BLaER1 treated with 17β-estradiol and CSF1 and Interleukin-3, amounts not matched to agents 10 nM and 100 nM (cell line): Measurements from ENCODE around the gene TMEM8B.

Source experiments
- H3K27ac ChIP-seq, 11 experiments: shearing (Covaris generic); formaldehyde crosslinking; 2 replicates each; pipeline ENCODE4 v1.8.1; 2022
- H3K27me3 ChIP-seq, 11 experiments: shearing (Covaris generic); formaldehyde crosslinking; 2 replicates each; pipeline ENCODE4 v1.8.1; 2022
- H3K36me3 ChIP-seq, 11 experiments: shearing (Covaris generic); formaldehyde crosslinking; 2 replicates each; pipeline ENCODE4 v1.8.1; 2022
- H3K4me1 ChIP-seq, 10 experiments: shearing (Covaris generic); formaldehyde crosslinking; 2 replicates each; pipeline ENCODE4 v1.8.1; 2022
- H3K4me2 ChIP-seq, 11 experiments: shearing (Covaris generic); formaldehyde crosslinking; 2 replicates each; pipeline ENCODE4 v1.8.1; 2022
- H3K4me3 ChIP-seq, 10 experiments: shearing (Covaris generic); formaldehyde crosslinking; 2 replicates each; pipeline ENCODE4 v1.8.1; 2022
- H3K9ac ChIP-seq, 11 experiments: shearing (Covaris generic); formaldehyde crosslinking; 2 replicates each; pipeline ENCODE4 v1.8.1; 2022
- H3K9me3 ChIP-seq, 11 experiments: shearing (Covaris generic); formaldehyde crosslinking; replicated peaks in 1 of 11; 2 replicates each; pipeline ENCODE4 v1.8.1; 2022
- H4K20me1 ChIP-seq, 11 experiments: shearing (Covaris generic); formaldehyde crosslinking; 2 replicates each; pipeline ENCODE4 v1.8.1; 2022
- Cebpa-rat ChIP-seq, 11 experiments: shearing (Covaris generic); IDR thresholded peaks; 2 replicates each; pipeline ENCODE4 v1.8.1; 2022

Gene TMEM8B

GRCh38 chr9:35841645-35841900 is 12.5 kb downstream of the TMEM8B start:
- H3K9ac ChIP-seq: peak overlapping the region in 8 of 11 experiments; percentile 39 to 81 (median 73); a peak in 15 of 22 replicates
- TF ChIP-seq Cebpa-rat (IDR thresholded peaks at IDR 0.05): no peak

GRCh38 chr9:35842020-35842745 is 13.2 kb downstream of the TMEM8B start:
- Histone ChIP-seq H3K36me3 (peaks cover 0 to 9% (median 4%) of the 10 kb centered on the region in 11 experiments; a peak in 8 of 22 replicates), H3K4me1 (peaks cover 66 to 98% (median 83%) of the 10 kb centered on the region in 10 experiments), H3K27me3 (peaks cover 0 to 88% (median 0%) of the 10 kb centered on the region in 11 experiments; a peak in 4 of 22 replicates), H3K4me3 (peak overlapping the region in 5 of 10 experiments; percentile 11 to 39 (median 18); a peak in 8 of 20 replicates), H3K9me3 (peaks cover 0 to 14% (median 0%) of the 10 kb centered on the region in 11 experiments; a peak in 8 of 22 replicates), H3K4me2 (peak overlapping the region; percentile 62 to 99 (median 93)), H4K20me1 (peaks cover 0 to 16% (median 0%) of the 10 kb centered on the region in 11 experiments; a peak in 2 of 22 replicates), H3K9ac (peak overlapping the region in 9 of 11 experiments; percentile 20 to 81 (median 70); a peak in 16 of 22 replicates), H3K27ac (peak overlapping the region in 9 of 11 experiments; percentile 53 to 92 (median 88); a peak in 18 of 22 replicates)
- peak in 9 of 11 experiments; percentile 36 to 96 (median 91); a peak in 16 of 22 replicates for TF ChIP-seq Cebpa-rat (IDR thresholded peaks at IDR 0.05)

More at GRCh38 chr9:35841645-35841900, 12.5 kb downstream of the TMEM8B start:
- H4K20me1 ChIP-seq: peaks cover 0 to 16% (median 0%) of the 10 kb centered on the region in 11 experiments; a peak in 2 of 22 replicates
- H3K27me3 ChIP-seq: peaks cover 0 to 88% (median 0%) of the 10 kb centered on the region in 11 experiments; a peak in 4 of 22 replicates
- peak overlapping the region in 5 of 10 experiments; percentile 11 to 39 (median 18); a peak in 7 of 20 replicates for H3K4me3 ChIP-seq
- H3K9me3 ChIP-seq: peaks cover 0 to 14% (median 0%) of the 10 kb centered on the region in 11 experiments; a peak in 8 of 22 replicates
- H3K27ac ChIP-seq: peak overlapping the region in 8 of 11 experiments; percentile 76 to 92 (median 88); a peak in 16 of 22 replicates
- H3K4me2 ChIP-seq: peak overlapping the region; percentile 62 to 99 (median 93)
- H3K36me3 ChIP-seq: peaks cover 0 to 4% (median 0%) of the 10 kb centered on the region in 11 experiments; a peak in 4 of 22 replicates
- H3K4me1 ChIP-seq: peaks cover 59 to 98% (median 80%) of the 10 kb centered on the region in 10 experiments

- TF ChIP-seq Cebpa-rat (IDR thresholded peaks at IDR 0.05): no peak
- Histone ChIP-seq H3K4me3 (peak overlapping the region in 3 of 10 experiments; percentile 18 to 28 (median 18); a peak in 5 of 20 replicates), H3K4me2 (peak overlapping the region; percentile 62 to 99 (median 93)), H4K20me1 (peaks cover 0 to 16% (median 0%) of the 10 kb centered on the region in 11 experiments; a peak in 2 of 22 replicates), H3K4me1 (peaks cover 72 to 98% (median 87%) of the 10 kb centered on the region in 10 experiments), H3K36me3 (peaks cover 0 to 12% (median 4%) of the 10 kb centered on the region in 11 experiments; a peak in 8 of 22 replicates), H3K27me3 (peaks cover 0 to 88% (median 0%) of the 10 kb centered on the region in 11 experiments; a peak in 4 of 22 replicates), H3K9ac (peak overlapping the region in 8 of 11 experiments; percentile 46 to 81 (median 73); a peak in 14 of 22 replicates), H3K9me3 (peaks cover 0 to 14% (median 0%) of the 10 kb centered on the region in 11 experiments; a peak in 8 of 22 replicates), H3K27ac (peak overlapping the region in 9 of 11 experiments; percentile 53 to 92 (median 88); a peak in 18 of 22 replicates)
Measured at GRCh38 chr9:35842795-35843194, 13.8 kb downstream of the TMEM8B start.

GRCh38 chr9:35844628-35845270 is 15.7 kb downstream of the TMEM8B start:
- H3K4me2 ChIP-seq: peak overlapping the region; percentile 79 to 99 (median 93)
- peaks cover 0 to 87% (median 0%) of the 10 kb centered on the region in 11 experiments; a peak in 4 of 22 replicates for H3K27me3 ChIP-seq
- H3K9me3 ChIP-seq: peaks cover 0 to 10% (median 0%) of the 10 kb centered on the region in 11 experiments; a peak in 7 of 22 replicates
- H3K36me3 ChIP-seq: peaks cover 0 to 12% (median 4%) of the 10 kb centered on the region in 11 experiments; a peak in 7 of 22 replicates
- peak in 7 of 11 experiments; percentile 25 to 98 (median 89); a peak in 11 of 22 replicates for TF ChIP-seq Cebpa-rat (IDR thresholded peaks at IDR 0.05)
- peaks cover 85 to 99% (median 94%) of the 10 kb centered on the region in 10 experiments for H3K4me1 ChIP-seq
- peak overlapping the region in 9 of 11 experiments; percentile 69 to 92 (median 88); a peak in 18 of 22 replicates for H3K27ac ChIP-seq
- H4K20me1 ChIP-seq: peaks cover 0 to 16% (median 0%) of the 10 kb centered on the region in 11 experiments; a peak in 2 of 22 replicates
- peak overlapping the region in 5 of 10 experiments; percentile 12 to 51 (median 47); a peak in 6 of 20 replicates for H3K4me3 ChIP-seq
- peak overlapping the region in 9 of 11 experiments; percentile 40 to 78 (median 64); a peak in 18 of 22 replicates for H3K9ac ChIP-seq

GRCh38 chr9:35845824-35846771 is 17.1 kb downstream of the TMEM8B start:
- H3K4me2 ChIP-seq: peak overlapping the region; percentile 79 to 99 (median 93)
- H3K9me3 ChIP-seq: no peaks in the 10 kb centered on the region
- peak overlapping the region in 8 of 11 experiments; percentile 61 to 78 (median 68); a peak in 16 of 22 replicates for H3K9ac ChIP-seq
- peaks cover 0 to 16% (median 0%) of the 10 kb centered on the region in 11 experiments; a peak in 2 of 22 replicates for H4K20me1 ChIP-seq
- H3K4me3 ChIP-seq: peak overlapping the region in 7 of 10 experiments; percentile 16 to 53 (median 47); a peak in 12 of 20 replicates
- peaks cover 78 to 90% (median 81%) of the 10 kb centered on the region in 10 experiments for H3K4me1 ChIP-seq
- no peak for TF ChIP-seq Cebpa-rat (IDR thresholded peaks at IDR 0.05)
- peaks cover 0 to 79% (median 0%) of the 10 kb centered on the region in 11 experiments; a peak in 4 of 22 replicates for H3K27me3 ChIP-seq
- H3K27ac ChIP-seq: peak overlapping the region in 9 of 11 experiments; percentile 69 to 92 (median 88); a peak in 18 of 22 replicates
- H3K36me3 ChIP-seq: peaks cover 0 to 12% (median 4%) of the 10 kb centered on the region in 11 experiments; a peak in 7 of 22 replicates

- Histone ChIP-seq H3K9me3 (no peaks in the 10 kb centered on the region), H3K27me3 (peaks cover 0 to 76% (median 0%) of the 10 kb centered on the region in 11 experiments; a peak in 4 of 22 replicates), H3K4me1 (peaks cover 59 to 81% (median 70%) of the 10 kb centered on the region in 10 experiments), H3K36me3 (peaks cover 0 to 15% (median 4%) of the 10 kb centered on the region in 11 experiments; a peak in 7 of 22 replicates), H4K20me1 (peaks cover 0 to 16% (median 0%) of the 10 kb centered on the region in 11 experiments; a peak in 3 of 22 replicates), H3K9ac (peak overlapping the region in 9 of 11 experiments; percentile 5 to 75 (median 41); a peak in 14 of 22 replicates), H3K4me2 (peak overlapping the region; percentile 79 to 99 (median 93)), H3K4me3 (no peak overlapping the region), H3K27ac (peak overlapping the region in 8 of 11 experiments; percentile 39 to 92 (median 88); a peak in 16 of 22 replicates)
- no peak for TF ChIP-seq Cebpa-rat (IDR thresholded peaks at IDR 0.05)
Measured at GRCh38 chr9:35847792-35848572, 19.0 kb downstream of the TMEM8B start.
